GM21447 (cell line): ENCODE results near the gene AHNAK.
"Not testable (repeated sequence)": the region's sequence is repeated elsewhere in the genome, so short reads cannot be mapped to it uniquely, and the experiment has no call there.

Experiments used
- ATAC-seq: cut with Tn5 transposase; IDR thresholded peaks from one replicate; pipeline ENCODE4 v1.9.1; 2021; ENCODE audit not compliant: unreplicated experiment

Gene AHNAK, protein sequence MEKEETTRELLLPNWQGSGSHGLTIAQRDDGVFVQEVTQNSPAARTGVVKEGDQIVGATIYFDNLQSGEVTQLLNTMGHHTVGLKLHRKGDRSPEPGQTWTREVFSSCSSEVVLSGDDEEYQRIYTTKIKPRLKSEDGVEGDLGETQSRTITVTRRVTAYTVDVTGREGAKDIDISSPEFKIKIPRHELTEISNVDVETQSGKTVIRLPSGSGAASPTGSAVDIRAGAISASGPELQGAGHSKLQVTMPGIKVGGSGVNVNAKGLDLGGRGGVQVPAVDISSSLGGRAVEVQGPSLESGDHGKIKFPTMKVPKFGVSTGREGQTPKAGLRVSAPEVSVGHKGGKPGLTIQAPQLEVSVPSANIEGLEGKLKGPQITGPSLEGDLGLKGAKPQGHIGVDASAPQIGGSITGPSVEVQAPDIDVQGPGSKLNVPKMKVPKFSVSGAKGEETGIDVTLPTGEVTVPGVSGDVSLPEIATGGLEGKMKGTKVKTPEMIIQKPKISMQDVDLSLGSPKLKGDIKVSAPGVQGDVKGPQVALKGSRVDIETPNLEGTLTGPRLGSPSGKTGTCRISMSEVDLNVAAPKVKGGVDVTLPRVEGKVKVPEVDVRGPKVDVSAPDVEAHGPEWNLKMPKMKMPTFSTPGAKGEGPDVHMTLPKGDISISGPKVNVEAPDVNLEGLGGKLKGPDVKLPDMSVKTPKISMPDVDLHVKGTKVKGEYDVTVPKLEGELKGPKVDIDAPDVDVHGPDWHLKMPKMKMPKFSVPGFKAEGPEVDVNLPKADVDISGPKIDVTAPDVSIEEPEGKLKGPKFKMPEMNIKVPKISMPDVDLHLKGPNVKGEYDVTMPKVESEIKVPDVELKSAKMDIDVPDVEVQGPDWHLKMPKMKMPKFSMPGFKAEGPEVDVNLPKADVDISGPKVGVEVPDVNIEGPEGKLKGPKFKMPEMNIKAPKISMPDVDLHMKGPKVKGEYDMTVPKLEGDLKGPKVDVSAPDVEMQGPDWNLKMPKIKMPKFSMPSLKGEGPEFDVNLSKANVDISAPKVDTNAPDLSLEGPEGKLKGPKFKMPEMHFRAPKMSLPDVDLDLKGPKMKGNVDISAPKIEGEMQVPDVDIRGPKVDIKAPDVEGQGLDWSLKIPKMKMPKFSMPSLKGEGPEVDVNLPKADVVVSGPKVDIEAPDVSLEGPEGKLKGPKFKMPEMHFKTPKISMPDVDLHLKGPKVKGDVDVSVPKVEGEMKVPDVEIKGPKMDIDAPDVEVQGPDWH (N-terminal part only)

DNA sequence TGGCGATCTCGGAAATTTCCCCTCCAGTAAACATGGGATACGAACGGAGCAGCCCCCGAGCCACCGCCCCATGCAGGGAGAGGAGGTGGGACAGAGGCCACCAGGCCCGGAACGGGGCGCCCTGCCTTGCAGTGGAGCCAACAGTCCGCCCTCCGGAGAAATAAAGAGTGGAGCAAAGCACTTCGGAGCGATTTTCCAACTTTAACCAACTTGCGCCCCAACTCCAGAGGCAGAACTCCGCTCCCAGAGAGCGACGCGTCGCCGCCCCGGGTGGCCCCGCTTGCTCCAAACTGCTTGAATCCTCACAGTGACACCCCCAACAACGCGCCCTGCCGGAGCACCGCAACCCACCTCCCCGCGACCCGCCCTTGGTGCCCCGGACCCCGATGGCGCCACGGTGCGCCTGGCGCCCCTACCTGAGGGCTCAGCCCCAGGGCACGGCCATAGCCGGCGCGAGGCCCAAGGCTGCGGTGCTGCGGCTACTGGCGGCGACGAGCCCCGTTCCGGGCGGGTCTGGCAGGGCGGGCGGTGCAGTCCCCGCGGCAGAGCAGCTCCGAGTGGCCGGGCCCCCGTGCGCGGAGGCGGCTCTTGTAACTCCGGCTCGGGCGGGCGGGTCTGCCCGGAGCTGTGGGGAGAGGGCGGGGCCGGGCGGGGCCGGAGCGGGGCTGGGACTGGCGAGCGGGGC is at the start of gene AHNAK:
AHNAK (minus strand) TSS at position 563 of the 685 bp plus-strand sequence. CDS start 10,708 bp downstream, outside the sequence.
- ATAC-seq = no peak

DNA sequence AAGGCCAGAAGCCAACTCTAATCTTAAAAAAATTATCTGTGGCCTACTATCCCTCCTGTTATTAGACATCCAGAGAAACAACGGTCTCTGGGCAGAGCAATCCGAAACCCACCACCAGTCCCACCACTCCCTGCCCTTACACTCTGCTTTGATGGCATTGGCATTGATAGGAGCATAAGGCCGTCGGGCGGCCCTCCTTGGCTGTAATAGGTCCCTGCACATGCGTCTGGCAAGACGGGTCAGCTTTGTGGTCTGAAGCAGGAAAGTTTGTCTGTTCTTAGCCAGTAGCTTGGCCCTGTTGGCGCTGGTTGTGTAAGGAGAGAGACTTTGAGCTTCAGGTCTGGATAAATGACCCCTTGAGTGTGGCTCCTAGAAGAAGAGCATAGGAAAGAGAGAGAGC is 48.5 kb upstream of the AHNAK start:
- ATAC-seq = no peak

DNA sequence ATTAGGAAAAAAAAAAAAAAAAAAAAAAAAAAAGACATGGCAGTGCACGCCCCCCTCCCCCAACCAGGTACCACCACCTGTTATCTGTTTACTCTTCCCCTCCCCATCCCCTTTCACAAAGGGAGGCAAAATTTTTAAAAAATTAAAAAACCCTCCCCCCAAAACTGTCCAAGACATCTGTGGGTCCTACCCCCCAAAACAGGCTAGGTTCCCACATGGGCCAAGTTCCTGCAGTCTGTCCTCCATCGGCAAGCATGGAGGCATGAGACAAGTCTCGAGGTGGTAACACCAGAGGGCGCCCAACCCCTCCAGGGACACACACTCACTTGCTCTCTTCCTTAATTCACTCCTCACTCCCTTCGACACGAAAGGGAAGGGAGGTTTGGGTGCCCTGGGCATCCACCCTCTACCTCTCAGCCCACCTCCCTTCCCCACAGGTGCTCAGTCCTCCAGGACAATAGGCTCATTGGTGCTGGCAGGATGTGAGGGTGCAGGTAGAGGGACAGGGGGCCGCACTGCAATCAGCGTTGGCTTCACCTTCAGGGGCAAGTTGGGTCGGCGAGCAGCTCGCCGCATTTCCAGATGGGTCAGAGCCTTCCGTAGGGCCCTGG is 46.9 kb upstream of the AHNAK start:
- ATAC-seq = no peak

DNA sequence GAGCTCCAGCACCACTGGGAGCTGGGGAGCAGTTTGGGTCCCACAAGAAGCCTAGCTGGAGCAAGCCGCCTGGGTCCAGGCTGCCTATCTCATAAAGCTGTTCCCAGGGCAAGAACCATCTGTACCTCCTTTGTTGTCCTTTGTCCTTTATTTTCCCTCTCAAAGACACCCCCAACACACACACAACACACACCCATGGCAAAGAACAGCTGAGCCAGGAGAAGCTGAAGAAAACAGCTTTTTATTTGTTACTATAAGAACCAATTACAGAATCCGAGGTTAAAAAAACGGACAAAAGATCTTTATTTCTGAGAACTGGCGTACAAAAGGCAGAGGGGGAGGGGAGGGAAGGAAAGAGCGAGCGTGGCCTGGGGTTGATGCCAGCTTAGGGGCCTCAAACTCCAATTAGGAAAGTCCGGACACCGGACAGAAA is 46.4 kb upstream of the AHNAK start:
- ATAC-seq = no peak

DNA sequence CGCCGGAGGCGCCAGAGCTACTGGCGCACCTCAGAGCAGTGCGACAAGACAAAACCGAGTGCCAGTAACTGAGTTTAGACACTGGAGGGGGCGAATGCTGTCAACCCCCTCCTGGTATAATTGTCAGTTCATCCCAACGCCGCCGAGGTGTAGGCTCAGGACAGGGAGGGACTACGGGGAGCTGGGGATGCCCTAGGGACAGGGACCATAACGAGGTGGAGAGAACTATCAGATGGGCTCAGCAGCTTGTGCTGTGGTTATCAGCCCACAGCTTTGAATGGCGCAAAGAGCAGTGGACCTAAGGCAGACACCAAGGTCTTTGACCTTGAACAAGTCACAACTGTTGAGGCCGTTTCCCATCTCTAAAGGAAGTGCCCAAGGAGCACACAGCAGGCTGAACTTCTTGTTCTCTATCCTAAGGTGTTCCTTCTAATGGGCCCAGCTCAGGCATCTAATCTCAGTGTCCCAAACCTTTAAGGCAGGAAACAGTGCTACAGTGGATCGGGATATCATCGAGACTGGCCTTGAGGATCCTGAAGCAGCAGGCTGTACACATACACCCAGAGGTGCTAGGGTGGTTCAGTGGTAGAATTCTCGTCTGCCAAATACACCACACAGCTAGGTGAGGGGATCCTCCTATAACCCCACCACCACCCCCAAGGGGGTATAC is 45.7 kb upstream of the AHNAK start:
- ATAC-seq = peak; percentile 1

DNA sequence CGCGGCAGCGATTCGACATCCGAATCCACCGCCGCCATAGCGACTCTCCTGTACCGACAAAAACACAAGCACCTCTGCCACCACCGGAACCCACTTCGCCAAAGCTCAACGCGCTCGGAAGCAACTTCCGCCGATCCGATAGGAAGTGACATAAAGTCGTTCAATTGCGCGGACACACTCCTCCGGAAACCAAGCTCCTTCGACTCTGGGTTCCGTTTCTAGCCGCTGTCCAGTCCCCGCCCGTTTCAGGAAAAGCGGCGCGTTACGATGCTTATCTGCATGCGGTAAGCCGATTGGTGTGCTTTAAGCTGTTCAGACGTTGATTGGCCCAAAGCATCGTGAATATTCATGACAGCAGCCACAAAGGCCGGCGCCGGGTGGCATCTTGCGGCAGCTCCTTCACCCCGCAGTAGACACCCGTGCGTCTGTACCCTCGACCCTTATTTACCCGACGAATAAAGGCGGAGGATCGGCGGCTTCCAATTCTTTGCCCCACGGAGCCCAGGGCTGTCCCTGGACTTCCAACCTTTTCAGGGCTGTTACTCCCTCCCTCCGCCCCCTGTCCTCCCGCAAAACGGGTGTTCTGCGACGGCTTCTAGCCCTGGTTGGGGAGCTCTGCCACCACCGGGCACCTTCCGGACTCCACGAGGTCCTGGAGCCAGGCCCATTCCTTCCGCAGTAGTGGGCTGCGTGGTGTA is 45.0 kb upstream of the AHNAK start, which contains the start of gene TUT1:
TUT1 (minus strand) TSS at position 76 of the 698 bp plus-strand sequence; CDS start at position 38, 38 bp downstream.
- peak; percentile 89 for ATAC-seq

DNA sequence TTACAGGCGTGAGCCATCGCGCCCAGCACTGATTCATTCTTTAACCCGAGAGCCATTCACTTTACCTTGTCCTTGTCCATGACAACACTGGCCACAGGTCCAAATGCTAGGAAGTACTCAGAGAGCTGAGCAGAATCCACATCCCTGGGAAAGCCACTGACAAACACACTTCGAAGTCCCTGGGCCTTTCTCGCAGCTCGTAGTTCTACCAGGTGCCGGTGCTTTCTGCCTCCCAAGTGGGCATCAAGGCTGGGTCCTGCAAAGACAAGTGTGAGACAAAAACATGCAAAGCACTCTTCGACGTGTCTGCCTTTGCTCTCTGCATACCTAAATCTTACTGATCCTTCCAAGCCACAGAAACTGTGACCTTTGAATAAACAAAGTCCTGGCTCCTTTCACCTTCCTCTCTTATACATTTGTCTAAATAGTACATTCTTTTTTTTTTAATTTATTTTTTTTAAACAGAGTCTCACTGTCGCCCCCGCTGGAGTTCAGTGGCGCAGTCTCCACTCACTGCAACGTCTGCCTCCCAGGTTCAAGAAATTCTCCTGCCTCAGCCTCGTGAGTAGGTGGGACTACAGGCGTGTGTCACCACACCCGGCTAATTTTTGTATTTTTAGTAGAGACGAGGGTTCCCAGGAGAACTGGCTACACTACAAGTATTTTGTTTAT is 42.5 kb upstream of the AHNAK start:
- ATAC-seq = no peak

DNA sequence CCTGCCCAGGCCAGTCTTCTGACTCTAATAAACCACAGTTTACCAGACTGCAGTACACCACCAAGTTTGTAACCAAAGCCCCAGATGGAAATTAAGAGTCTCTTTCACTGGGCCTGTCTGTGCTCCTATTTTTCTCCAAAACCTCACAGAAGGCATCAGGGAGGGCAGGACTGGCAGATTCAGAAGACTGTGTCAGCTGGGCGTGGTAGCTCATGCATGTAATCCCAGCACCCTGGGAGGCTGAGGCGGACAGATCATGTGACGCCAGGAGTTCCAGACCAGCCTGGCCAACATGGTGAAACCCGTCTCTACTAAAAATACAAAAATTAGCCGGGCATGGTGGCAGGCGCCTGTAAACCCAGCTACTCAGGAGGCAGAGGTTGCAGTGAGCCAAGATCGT is 38.8 kb upstream of the AHNAK start:
- not testable (repeated sequence) for ATAC-seq

DNA sequence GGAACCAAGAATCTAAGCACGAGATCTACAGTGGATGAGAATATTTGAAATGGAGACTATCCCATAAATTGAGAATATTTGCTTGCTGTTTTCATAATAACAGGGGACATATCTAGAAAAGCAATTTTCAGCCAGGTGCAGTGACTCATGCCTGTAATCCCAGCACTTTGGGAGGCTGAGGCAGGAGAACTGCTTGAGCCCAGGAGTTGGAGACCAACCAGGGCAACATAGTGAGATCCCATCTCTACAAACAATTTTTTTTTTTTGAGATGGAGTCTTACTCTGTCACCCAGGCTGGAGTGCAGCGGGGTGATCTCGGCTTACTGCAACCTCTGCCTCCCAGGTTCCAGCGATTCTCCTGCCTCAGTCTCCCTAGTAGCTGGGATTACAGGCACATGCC is 35.1 kb upstream of the AHNAK start:
- not testable (repeated sequence) for ATAC-seq

DNA sequence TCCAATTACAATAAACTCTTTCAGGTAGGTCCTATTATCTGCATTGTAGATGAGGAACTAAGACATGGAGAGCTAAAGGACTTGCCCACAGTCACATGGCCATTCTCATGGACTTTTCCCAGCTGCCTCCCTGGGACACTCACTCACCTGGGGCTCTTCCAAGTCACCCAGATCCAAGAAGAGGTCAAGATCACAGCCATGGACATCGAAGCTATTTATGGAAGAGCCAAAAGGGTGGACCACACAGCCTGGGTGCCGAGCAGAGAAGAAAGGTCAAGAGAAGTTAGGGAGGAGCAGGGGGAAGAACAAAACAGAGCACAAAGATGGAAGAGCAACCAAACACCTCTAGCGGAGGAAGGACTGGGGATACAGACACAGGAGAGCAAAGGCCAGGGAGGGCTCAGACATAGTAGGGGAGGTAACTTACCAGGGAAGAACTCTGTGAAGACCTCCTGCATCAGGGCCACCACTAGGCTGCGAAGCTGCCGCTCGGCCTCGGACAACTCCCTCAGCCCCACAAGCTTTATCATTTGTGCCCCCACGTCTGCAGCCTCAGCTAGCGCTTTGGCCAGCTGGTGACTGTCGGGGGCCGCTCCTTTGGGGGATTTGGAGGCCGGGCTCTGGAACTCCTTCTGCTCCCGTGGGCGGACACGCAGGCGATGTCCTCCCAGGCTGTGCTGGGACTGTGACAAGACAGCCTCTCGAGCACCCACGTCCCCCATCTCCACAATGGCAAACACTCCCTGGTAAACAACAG is 34.5 kb upstream of the AHNAK start:
- ATAC-seq = no peak

DNA sequence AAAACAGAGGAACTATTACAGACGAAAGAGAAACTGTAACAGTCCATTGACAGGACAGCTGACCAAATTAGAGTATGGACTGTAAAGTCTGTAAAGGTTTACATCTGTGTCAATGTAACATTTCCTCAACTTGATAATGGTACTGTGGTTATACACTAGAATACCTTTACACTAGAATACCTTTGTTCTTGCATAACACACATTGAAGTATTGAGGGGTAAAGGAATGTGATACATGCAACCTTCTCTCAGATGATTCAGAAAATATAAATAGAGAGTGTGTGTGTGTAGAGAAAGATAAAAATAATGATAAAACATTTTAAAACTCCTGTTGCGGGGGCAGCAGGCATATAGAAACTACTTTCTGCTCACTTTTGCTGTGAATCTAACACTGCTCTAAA is 32.6 kb upstream of the AHNAK start:
- no peak for ATAC-seq

DNA sequence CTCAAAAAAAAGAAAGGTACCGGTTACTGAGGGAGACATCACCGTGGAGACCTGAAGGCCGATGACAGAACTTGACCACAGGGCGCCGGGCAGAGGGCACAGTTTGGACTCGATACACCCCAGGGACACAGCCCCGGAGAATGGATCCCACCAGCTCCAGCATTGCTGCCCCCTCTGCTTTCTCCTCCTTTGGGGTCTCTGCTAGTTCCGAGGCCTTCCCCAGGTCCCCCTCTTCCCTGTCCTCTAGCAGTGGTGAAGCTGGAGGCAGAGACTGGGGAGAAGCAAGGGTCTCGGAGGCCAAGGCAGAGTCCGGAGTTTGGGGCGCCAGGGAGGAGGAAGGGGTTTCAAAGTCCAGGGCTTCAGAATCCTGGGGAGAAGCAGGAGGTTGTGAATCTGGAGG is 31.9 kb upstream of the AHNAK start:
- ATAC-seq = no peak

DNA sequence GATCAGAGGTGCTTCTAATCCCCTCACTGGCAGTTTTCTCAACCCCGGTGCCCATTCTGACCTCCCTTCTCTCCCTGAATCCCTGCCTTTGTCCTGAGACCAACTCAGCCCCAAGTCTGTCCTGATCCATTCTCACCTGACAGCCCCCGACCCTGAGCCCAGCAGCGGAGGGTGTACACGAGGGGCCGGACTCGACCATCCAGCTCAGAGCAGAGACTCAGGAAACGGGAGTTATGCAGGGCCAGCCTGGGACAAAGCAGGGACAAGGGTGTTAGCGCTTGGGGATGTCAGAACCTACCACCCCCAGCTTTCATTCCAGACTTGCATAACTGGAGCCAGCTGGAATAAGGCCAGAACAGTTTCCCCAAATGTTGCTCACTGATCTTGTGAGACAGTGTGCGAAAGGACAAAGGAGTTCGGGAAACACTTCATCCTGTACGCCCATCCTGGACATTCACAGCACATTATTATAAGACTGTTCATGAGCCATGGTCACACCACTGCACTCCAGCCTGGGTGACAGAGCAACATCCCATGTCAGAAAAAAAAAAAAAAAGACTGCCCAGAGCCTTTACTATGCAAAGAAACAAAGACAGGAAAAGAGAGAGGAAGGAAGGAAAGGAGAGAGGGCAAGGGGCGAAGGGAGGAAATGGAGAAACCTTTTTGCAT is 30.6 kb upstream of the AHNAK start:
- no peak for ATAC-seq

DNA sequence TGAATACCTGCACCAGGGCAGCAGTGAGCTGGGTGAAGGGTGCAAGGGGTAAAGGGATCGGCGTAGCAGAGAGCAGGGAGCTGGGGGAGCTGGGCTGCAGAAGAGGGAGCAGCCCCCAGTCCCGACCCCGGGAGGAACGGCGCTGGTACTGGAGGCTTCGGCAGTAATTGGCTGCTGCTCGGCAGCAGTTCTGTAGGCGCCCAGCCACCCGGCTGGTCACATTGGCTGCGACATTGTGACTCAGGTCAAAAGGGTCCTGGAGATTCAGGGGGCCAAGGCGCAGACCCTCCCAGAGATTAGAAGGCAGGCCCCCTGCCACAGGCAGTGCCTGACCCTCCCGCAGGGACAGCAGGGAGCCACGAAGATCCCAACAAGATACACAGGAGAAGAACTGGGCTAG is 29.2 kb upstream of the AHNAK start:
- no peak for ATAC-seq

DNA sequence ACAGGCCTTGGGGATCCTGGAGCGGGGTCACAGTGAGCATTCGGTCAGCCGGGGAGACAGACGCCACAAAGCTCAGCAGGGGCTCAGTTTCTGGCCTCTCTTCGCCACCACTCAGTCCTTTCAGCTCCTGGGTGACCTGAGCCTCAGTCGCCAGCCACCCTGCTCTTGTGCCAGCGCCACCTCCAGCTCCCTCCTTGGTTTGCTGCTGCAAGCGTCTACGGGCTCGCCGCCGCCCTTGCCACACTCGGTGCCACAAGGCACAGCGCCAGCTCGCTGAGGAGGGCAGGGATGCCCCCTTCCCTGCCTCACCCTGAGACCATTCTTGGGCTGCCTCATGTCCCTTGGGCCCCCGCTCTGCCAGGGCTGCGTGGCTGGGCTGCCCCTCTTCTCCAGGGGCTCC is 28.6 kb upstream of the AHNAK start:
- ATAC-seq = no peak

DNA sequence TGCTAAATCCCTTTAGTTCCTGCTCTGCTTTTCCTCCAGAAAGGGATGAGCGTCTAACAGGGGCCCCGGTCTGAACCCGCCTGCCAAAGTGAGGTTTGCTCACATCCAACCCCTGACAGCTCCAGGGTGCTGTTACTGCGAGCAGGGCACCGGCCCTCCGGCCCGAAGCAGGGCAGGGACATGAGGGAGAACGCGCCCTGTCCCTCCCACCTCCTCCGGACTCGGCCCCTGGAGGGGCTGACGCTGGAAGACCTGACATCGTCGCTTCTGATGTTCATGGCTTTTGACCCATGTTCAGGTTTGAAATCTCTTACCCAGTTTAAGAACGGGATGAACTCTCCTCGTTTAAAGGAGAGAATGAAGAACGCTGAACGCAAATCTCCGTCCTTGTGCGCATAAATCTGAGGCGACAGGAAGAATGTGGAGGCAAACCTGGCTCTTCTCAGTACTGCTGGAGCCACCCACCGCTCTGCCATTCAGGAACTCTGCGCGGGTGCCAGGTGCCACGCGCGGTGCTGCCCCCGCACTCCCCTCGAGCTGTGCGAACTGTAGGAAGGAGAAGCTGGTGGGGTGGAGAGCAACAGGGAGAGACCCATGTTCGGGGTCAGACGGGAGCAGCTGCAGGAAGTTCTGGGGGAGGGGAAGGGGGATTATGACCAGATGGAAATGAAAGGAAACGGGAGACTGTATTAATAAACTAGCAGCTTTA is 27.9 kb upstream of the AHNAK start:
- ATAC-seq = no peak
